Hepatocyte (in vitro differentiated cells): ENCODE measurements around the gene PLCB2. TPM values are rescaled to one million over a fixed set of nuclear protein-coding genes. Genes with fewer than 3 reads are reported as not detected.
A peak's percentile ranks its signal among the peaks of the same experiment; 100 is the strongest.

Experiments used
- DNase-seq: peaks from one replicate; pipeline ENCODE4 v3.0.0-alpha.2; 2016; ENCODE audit warnings: low spot score
- H2AFZ ChIP-seq: fragments of 200-600 bp; sonication (generic); 2 replicates; pipeline ENCODE4 v1.6.0; 2016; ENCODE audit warnings: antibody characterized with exemption, mild to moderate bottlenecking
- H3K27ac ChIP-seq: fragments of 200-600 bp; sonication (generic); 2 replicates; pipeline ENCODE4 v1.5.1; 2016; ENCODE audit warnings: mild to moderate bottlenecking
- H3K27me3 ChIP-seq: fragments of 200-600 bp; sonication (generic); 2 replicates; pipeline ENCODE4 v1.6.1; 2016
- H3K36me3 ChIP-seq: fragments of 200-600 bp; sonication (generic); replicated peaks from 2 replicates; pipeline ENCODE4 v1.5.1; 2016; ENCODE audit warnings: low read depth; ENCODE audit not compliant: insufficient read depth
- H3K4me1 ChIP-seq: fragments of 200-600 bp; sonication (generic); 2 replicates; pipeline ENCODE4 v1.5.1; 2016; ENCODE audit warnings: mild to moderate bottlenecking, moderate library complexity; ENCODE audit not compliant: insufficient read depth
- H3K4me2 ChIP-seq: fragments of 200-600 bp; sonication (generic); 2 replicates; pipeline ENCODE4 v1.6.0; 2016
- H3K4me3 ChIP-seq: fragments of 200-600 bp; sonication (generic); 2 replicates; pipeline ENCODE4 v1.5.1; 2016; ENCODE audit warnings: mild to moderate bottlenecking
- H3K79me2 ChIP-seq: fragments of 200-600 bp; sonication (generic); 2 replicates; pipeline ENCODE4 v1.6.0; 2017; ENCODE audit warnings: mild to moderate bottlenecking
- H3K9me2 ChIP-seq: fragments of 200-600 bp; sonication (generic); replicated peaks from 2 replicates; pipeline ENCODE4 v1.6.0; 2017; ENCODE audit warnings: mild to moderate bottlenecking; ENCODE audit not compliant: insufficient read depth
- H3K9me3 ChIP-seq: fragments of 200-600 bp; sonication (generic); 2 replicates; pipeline ENCODE4 v1.5.1; 2016; ENCODE audit warnings: low read depth, mild to moderate bottlenecking
- H4K20me1 ChIP-seq: fragments of 200-600 bp; sonication (generic); 2 replicates; pipeline ENCODE4 v1.6.0; 2016; ENCODE audit warnings: mild to moderate bottlenecking; ENCODE audit not compliant: insufficient read depth, poor library complexity, severe bottlenecking
- EZH2 ChIP-seq: fragments of 200-600 bp; sonication (generic); IDR thresholded peaks from 2 replicates; pipeline ENCODE4 v1.6.1; 2016; ENCODE audit warnings: antibody characterized with exemption, mild to moderate bottlenecking, borderline replicate concordance
- EZH2phosphoT487 ChIP-seq: fragments of 200-600 bp; sonication (generic); IDR thresholded peaks from one replicate; pipeline ENCODE4 v1.6.1; 2018; ENCODE audit warnings: antibody characterized with exemption, mild to moderate bottlenecking, low read depth, moderate library complexity; ENCODE audit not compliant: unreplicated experiment, severe bottlenecking
- WGBS: methylation state at CpG from one replicate; pipeline ENCODE4 v1.1.6; 2016; ENCODE audit warnings: low lambda C conversion rate; ENCODE audit errors: missing lambda C conversion rate; 5-methylcytosine and 5-hydroxymethylcytosine counted together
- polyA plus RNA-seq: library from polyadenylated mRNA; unstranded; fragments of >200 nt; fragmentation: Nextera tagmentation; extraction: Ambion mirVana; gene quantifications from 2 replicates; pipeline ENCODE4 v1.2.1, GENCODE V29; 2016
- total RNA-seq: library from RNA; depleted of rRNA; stranded (reverse); fragments of >200 nt; gene quantifications from 2 replicates; pipeline ENCODE4 v1.2.3, GENCODE V29; 2014
- TF ChIP-seq, protein P1 (sequence below): fragments of 200-600 bp; sonication (generic); IDR thresholded peaks from 2 replicates; pipeline ENCODE4 v1.5.1; 2016; ENCODE audit warnings: antibody characterized with exemption, mild to moderate bottlenecking; ENCODE audit not compliant: poor library complexity

The PLCB2 gene
- total and polyA plus RNA-seq, 2 experiments from 2014 or later, result 1.7 to 4.4 TPM

DNA sequence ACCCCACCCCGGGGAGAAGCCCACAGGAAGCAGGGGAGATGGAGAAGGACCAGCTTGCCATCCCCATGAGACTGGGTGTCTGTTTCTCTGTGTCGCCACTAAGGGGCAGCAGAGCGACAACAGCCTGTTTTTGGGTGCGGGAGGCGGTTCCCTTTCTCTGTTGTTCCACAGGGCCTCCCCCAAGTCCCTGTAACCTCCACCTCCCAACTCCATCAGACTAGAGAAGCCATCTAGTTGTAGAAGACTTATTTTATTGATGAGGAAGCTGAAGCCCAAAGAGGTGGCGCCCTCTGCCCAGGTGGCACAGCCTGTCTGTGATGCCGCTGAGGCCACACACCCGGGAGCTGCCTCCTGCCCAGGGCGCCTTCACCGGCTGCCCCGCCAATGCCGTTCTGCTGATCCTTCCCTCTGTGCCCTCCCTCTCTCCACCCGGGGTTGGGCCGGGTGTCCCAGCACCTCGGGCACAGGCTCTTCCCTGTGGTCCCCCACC is 36.9 kb upstream of the PLCB2 start:
- Histone ChIP-seq H3K27me3 (no peaks in the 10 kb centered on the region), H3K4me2 (no peak overlapping the region), H3K27ac (peak overlapping the region; percentile 22), H4K20me1 (no peaks in the 10 kb centered on the region), H2AFZ (no peak overlapping the region), H3K9me3 (no peaks in the 10 kb centered on the region), H3K9me2 (no peaks in the 10 kb centered on the region), H3K4me3 (no peak overlapping the region), H3K79me2 (no peaks in the 10 kb centered on the region), H3K36me3 (no peaks in the 10 kb centered on the region), H3K4me1 (peaks cover 66% of the 10 kb centered on the region)
- WGBS, result 58% methylated on average over 15 of the region's 15 CpGs
- TF ChIP-seq EZH2, result no peak
- TF ChIP-seq, protein P1, sequence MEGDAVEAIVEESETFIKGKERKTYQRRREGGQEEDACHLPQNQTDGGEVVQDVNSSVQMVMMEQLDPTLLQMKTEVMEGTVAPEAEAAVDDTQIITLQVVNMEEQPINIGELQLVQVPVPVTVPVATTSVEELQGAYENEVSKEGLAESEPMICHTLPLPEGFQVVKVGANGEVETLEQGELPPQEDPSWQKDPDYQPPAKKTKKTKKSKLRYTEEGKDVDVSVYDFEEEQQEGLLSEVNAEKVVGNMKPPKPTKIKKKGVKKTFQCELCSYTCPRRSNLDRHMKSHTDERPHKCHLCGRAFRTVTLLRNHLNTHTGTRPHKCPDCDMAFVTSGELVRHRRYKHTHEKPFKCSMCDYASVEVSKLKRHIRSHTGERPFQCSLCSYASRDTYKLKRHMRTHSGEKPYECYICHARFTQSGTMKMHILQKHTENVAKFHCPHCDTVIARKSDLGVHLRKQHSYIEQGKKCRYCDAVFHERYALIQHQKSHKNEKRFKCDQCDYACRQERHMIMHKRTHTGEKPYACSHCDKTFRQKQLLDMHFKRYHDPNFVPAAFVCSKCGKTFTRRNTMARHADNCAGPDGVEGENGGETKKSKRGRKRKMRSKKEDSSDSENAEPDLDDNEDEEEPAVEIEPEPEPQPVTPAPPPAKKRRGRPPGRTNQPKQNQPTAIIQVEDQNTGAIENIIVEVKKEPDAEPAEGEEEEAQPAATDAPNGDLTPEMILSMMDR, result peak; percentile 61
- peak; percentile 76 for DNase-seq

DNA sequence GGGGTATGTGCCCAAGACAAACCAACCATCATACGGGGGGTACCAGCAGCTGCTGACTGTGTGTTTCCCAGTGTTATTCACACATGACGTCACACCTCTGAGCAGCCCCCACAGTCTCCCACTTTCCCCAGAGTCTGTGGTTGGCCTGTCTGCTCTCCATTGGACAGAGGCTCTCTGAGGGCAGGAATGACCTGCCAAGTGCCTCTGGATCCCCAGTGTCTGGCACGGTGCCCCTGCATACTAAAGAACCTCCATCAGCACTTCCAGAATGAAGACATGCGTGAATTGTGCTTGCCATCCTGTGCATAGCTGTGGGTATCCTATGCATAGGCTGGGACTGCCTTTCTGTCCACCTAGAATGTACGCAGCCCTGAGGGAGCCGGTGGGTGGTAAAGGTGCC is 36.5 kb upstream of the PLCB2 start:
- Histone ChIP-seq H2AFZ (no peak overlapping the region), H3K4me2 (no peak overlapping the region), H3K79me2 (no peaks in the 10 kb centered on the region), H3K4me3 (no peak overlapping the region), H3K36me3 (no peaks in the 10 kb centered on the region), H4K20me1 (no peaks in the 10 kb centered on the region), H3K27me3 (no peaks in the 10 kb centered on the region), H3K9me3 (no peaks in the 10 kb centered on the region), H3K9me2 (no peaks in the 10 kb centered on the region), H3K27ac (no peak overlapping the region), H3K4me1 (peaks cover 70% of the 10 kb centered on the region)
- 62% methylated on average over 6 of the region's 6 CpGs for WGBS
- TF ChIP-seq EZH2, result no peak
- TF ChIP-seq EZH2phosphoT487, result no peak
- TF ChIP-seq, protein P1, result no peak
- DNase-seq, result no peak

DNA sequence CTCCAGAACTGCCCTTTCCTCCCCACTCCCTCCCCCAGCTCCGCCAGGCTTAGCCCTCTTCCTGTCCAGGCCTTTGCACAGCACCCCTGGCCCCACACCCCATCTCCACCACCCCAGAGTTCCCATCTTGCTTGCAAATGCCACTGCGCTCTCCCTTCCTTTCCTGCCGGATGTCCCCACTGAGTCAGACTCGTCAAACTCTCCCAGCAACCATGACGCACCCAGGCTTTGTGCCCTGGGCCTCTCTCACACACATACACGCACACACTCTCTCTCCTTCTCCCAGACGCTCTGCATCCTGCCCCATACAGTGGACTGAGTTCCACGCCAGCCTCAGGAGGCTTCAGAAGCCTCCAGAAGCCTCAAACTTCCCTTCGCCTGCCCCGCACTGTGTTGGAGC is 35.8 kb upstream of the PLCB2 start:
- peaks cover 65% of the 10 kb centered on the region for H3K4me1 ChIP-seq
- H2AFZ ChIP-seq, result no peak overlapping the region
- no peak for TF ChIP-seq EZH2phosphoT487
- TF ChIP-seq EZH2, result no peak
- TF ChIP-seq, protein P1, result no peak
- no peaks in the 10 kb centered on the region for H3K36me3 ChIP-seq
- peak overlapping the region; percentile 80 for H3K27ac ChIP-seq
- no peaks in the 10 kb centered on the region for H3K9me2 ChIP-seq
- no peaks in the 10 kb centered on the region for H3K79me2 ChIP-seq
- no peaks in the 10 kb centered on the region for H3K27me3 ChIP-seq
- no peaks in the 10 kb centered on the region for H4K20me1 ChIP-seq
- no peaks in the 10 kb centered on the region for H3K9me3 ChIP-seq
- 83% methylated on average over 10 of the region's 10 CpGs for WGBS
- H3K4me2 ChIP-seq, result no peak overlapping the region
- no peak overlapping the region for H3K4me3 ChIP-seq
- peak; percentile 60 for DNase-seq
